ENCODE results near the gene GPRIN3.

GRCh38 chr4:89338206-89338605 lies 30.6 kb upstream of the GPRIN3 start:
- TF ChIP-seq POLR2A (IDR thresholded peaks at IDR 0.05) (no peak), CTCF (IDR thresholded peaks at IDR 0.05) (no peak), POLR2AphosphoS5 (IDR thresholded peaks at IDR 0.05) (no peak), EP300 (IDR thresholded peaks at IDR 0.05) (no peak)
